Heart left ventricle (tissue), 16 donors: ENCODE results near the gene CPNE6. TPM values are rescaled to one million over a fixed set of nuclear protein-coding genes. Genes with fewer than 3 reads are reported as not detected.
"Not testable (repeated sequence)": the region's sequence is repeated elsewhere in the genome, so short reads cannot be mapped to it uniquely, and the experiment has no call there.

Experiments used
- ATAC-seq, 4 donors: fragments of 200-7000 bp; cut with Tn5 transposase; one replicate each; pipeline ENCODE4 v1.9.1; 2020 to 2022; ENCODE audit warnings: moderate library complexity in 4 of 4, mild to moderate bottlenecking in 3 of 4, moderate number of reproducible peaks in 1 of 4
- DNase-seq, 5 donors: peaks; one replicate each; pipeline ENCODE4 v3.0.0-alpha.2; 2020
- H3K27ac ChIP-seq, 12 donors: fragments of 200-600 bp; sonication (generic) in 4 of 12; one replicate each; pipeline versions ENCODE4 v1.5.0 to v1.8.0; 2016 to 2022; ENCODE audit warnings: mild to moderate bottlenecking in 2 of 12
- H3K27me3 ChIP-seq, 9 donors: fragments of 200-600 bp; sonication (generic) in 2 of 9; one replicate each; pipeline versions ENCODE4 v1.5.1 to v1.8.0; 2016 to 2022; ENCODE audit warnings: mild to moderate bottlenecking in 3 of 9
- H3K36me3 ChIP-seq, 9 donors: fragments of 200-600 bp; sonication (generic) in 2 of 9; one replicate each; pipeline versions ENCODE4 v1.5.0 to v1.8.0; 2018 to 2022; ENCODE audit warnings: mild to moderate bottlenecking in 2 of 9
- H3K4me1 ChIP-seq, 12 donors: fragments of 200-600 bp; sonication (generic) in 4 of 12; one replicate each; pipeline versions ENCODE4 v1.5.0 to v1.8.0; 2016 to 2022; ENCODE audit warnings: mild to moderate bottlenecking in 3 of 12
- H3K4me3 ChIP-seq, 12 donors: fragments of 200-600 bp; sonication (generic) in 4 of 12; one replicate each; pipeline versions ENCODE4 v1.5.0 to v1.8.0; 2017 to 2022; ENCODE audit warnings: mild to moderate bottlenecking in 9 of 12, moderate library complexity in 4 of 12
- H3K9me3 ChIP-seq, 12 donors: fragments of 200-600 bp; sonication (generic) in 4 of 12; one replicate each; pipeline versions ENCODE4 v1.5.0 to v1.8.0; 2016 to 2022; ENCODE audit warnings: mild to moderate bottlenecking in 1 of 12
- POLR2A ChIP-seq, 2 donors: fragments of 450-650 bp; IDR thresholded peaks; one replicate each; pipeline ENCODE4 v1.6.1; 2017; ENCODE audit warnings: antibody characterized with exemption in 2 of 2, mild to moderate bottlenecking in 2 of 2, moderate library complexity in 2 of 2
- WGBS, 4 donors: extraction: QIAGEN DNeasy Blood & Tissue Kit in 2 of 4; methylation state at CpG; one replicate each; pipeline versions ENCODE4 v1.1.5 to v1.1.7; 2013 to 2018; 5-methylcytosine and 5-hydroxymethylcytosine counted together
- intact Hi-C, 10 donors: fragments of 100-400 bp; cut with DNase I; formaldehyde crosslinking; loops; one replicate each; pipeline versions ENCODE4 v1.11.1 to v1.14.2; 2022
- long read RNA-seq, 3 donors: library from polyadenylated mRNA; unstranded; transcript quantifications; one replicate each; pipeline ENCODE4 v2.0.0, GENCODE V29; 2020 to 2021
- polyA plus RNA-seq, 2 donors: library from polyadenylated mRNA; stranded (reverse); fragments of 200-250 nt; gene quantifications; one replicate each; pipeline ENCODE4 v1.2.3, GENCODE V29; 2013
- total RNA-seq, 9 donors: library from RNA; depleted of rRNA in 2 of 9; stranded (reverse); fragments of >200 nt in 2 of 9; fragmentation: NEBNext Ultra II Directional in 3 of 9; extraction: Animal tissue kit (Norgen Biotek cat#: 25700) in 3 of 9; gene quantifications; one replicate each; pipeline versions ENCODE4 v1.1.0 to v1.2.4, GENCODE V29; 2016 to 2023
- TF ChIP-seq, protein P1 (sequence below), 12 donors: fragments of 200-600 bp; sonication (generic) in 4 of 12; IDR thresholded peaks; one replicate each; pipeline versions ENCODE4 v1.5.0 to v1.8.0; 2018 to 2022; ENCODE audit warnings: antibody characterized with exemption in 12 of 12, mild to moderate bottlenecking in 5 of 12
- donor health status: ischemic (EF 13 %, LVEDD 7.1; RV severe dilation, severe dysfunction).
- donor health status: healthy with polysubstance abuse.
- donor health status: DM: no; HTN: yes; CAD: no.
- donor health status: DM: no; HTN: no; CAD: no.
- donor health status: ischemic (EF 25% LVEDD 6.9; RV normal size, moderate dysfunction).
- donor health status: ischemic (EF 25% LVEDD 5.7; RV mildly dilated, moderate dysfunction).
- donor health status: healthy.
- donor health status: DM: yes; HTN: yes; CAD: no.
- donor health status: ischemic (EF 35%, LVEDD 5.7; RV mildly dilated, moderate dysfunction).
- donor health status: nonischemic (EF 11% LVEDD 7.7; RV severe dilation, severe dysfunction).
- donor health status: DM: yes; HTN: yes; CAD: no.
- donor health status: PGD.
- donor health status: ischemic (EF 29% LVEDD 5.4; RV normal size, mild dysfunction).
- donor health status: nonischemic (EF 23%, LVEDD 6.1; RV moderate dilation, normal function).

CPNE6 gene
- under 1 TPM in 3 of 9 donors, not detected in 6; 0.23 to 0.52 (median 0.25) TPM for total RNA-seq
- polyA plus RNA-seq, result not detected
- long read RNA-seq, donor 1, result 0 reads
- long read RNA-seq, donor 2, result 0 reads
- long read RNA-seq, donor 3, result 0 reads

- DNase-seq (no peak), ATAC-seq (no peak)
- WGBS, 4 donors, result 40 to 53% (median 50%) methylated on average over 15 to 19 of the region's 19 CpGs
- Histone ChIP-seq H3K36me3 (no peaks in the 10 kb centered on the region), H3K4me1 (peaks cover 0 to 6% (median 0%) of the 10 kb centered on the region in 12 donors), H3K27me3 (peaks cover 0 to 31% (median 5%) of the 10 kb centered on the region in 9 donors), H3K9me3 (no peaks in the 10 kb centered on the region), H3K27ac (no peak within 1 kb of the TSS), H3K4me3 (no peak within 1 kb of the TSS)
- TF ChIP-seq, protein P1, sequence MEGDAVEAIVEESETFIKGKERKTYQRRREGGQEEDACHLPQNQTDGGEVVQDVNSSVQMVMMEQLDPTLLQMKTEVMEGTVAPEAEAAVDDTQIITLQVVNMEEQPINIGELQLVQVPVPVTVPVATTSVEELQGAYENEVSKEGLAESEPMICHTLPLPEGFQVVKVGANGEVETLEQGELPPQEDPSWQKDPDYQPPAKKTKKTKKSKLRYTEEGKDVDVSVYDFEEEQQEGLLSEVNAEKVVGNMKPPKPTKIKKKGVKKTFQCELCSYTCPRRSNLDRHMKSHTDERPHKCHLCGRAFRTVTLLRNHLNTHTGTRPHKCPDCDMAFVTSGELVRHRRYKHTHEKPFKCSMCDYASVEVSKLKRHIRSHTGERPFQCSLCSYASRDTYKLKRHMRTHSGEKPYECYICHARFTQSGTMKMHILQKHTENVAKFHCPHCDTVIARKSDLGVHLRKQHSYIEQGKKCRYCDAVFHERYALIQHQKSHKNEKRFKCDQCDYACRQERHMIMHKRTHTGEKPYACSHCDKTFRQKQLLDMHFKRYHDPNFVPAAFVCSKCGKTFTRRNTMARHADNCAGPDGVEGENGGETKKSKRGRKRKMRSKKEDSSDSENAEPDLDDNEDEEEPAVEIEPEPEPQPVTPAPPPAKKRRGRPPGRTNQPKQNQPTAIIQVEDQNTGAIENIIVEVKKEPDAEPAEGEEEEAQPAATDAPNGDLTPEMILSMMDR (IDR thresholded peaks at IDR 0.05), result no peak
- no peak for TF ChIP-seq POLR2A (IDR thresholded peaks at IDR 0.05)
- intact Hi-C loops, result no loop called here
These were observed at the start of gene CPNE6 for GRCh38 chr14:24071144-24071697. Gene CPNE6 (plus strand): TSS chr14:24071562. CDS start chr14:24072937, 1,375 bp downstream.

- DNase-seq, H3K27me3 ChIP-seq, intact Hi-C loops, ATAC-seq, H3K9me3 ChIP-seq, H3K36me3 ChIP-seq, H3K4me3 ChIP-seq, H3K27ac ChIP-seq, H3K4me1 ChIP-seq: not testable (repeated sequence)
- 93 to 97% (median 94%) methylated on average over 3 of the region's 3 CpGs for WGBS, 4 donors
These were observed 46.4 kb upstream of the CPNE6 start for GRCh38 chr14:24024939-24025418.

DNA sequence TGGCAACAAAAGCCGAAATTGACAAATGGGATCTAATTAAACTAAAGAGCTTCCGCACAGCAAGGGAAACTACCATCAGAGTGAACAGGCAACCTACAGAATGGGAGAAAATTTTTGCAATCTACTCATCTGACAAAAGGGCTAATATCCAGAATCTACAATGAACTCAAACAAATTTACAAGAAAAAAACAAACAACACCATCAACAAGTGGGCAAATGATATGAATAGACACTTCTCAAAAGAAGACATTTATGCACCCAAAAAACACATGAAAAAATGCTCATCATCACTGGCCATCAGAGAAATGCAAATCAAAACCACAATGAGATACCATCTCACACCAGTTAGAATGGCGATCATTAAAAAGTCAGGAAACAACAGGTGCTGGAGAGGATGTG is 41.7 kb upstream of the CPNE6 start:
- intact Hi-C loops, result loop anchor here in 1 of 10 donors (5.0 kb wide), 1 partner anchor 42 kb away; the partner anchor contains the start of gene DHRS4L2

DNA sequence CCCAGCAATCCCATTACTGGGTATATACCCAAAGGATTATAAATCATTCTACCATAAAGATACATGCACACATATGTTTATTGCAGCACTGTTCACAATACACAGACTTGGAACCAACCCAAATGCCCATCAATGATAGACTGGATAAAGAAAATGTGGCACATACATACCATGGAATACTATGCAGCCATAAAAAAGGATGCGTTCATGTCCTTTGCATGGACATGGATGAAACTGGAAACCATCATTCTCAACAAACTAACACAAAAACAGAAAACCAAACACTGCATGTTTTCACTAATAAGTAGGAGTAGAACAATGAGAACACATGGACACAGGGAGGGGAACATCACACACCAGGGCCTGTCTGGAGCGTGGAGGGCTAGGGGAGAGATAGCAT is 40.0 kb upstream of the CPNE6 start:
- WGBS, 4 donors, result 85 to 93% (median 91%) methylated on average over 2 of the region's 2 CpGs
- H3K4me1 ChIP-seq, result peaks cover 0 to 13% (median 0%) of the 10 kb centered on the region in 12 donors
- not testable (repeated sequence) for DNase-seq, H3K27ac ChIP-seq, ATAC-seq, H3K36me3 ChIP-seq, H3K27me3 ChIP-seq, H3K4me3 ChIP-seq
- H3K9me3 ChIP-seq, result peaks cover 0 to 23% (median 6%) of the 10 kb centered on the region in 12 donors
- intact Hi-C loops, result loop anchor here in 1 of 10 donors (5.0 kb wide), 1 partner anchor 44 kb away; the partner anchor contains the start of gene DHRS4L2

More for the DNA sequence above, 41.7 kb upstream of the CPNE6 start:
- Histone ChIP-seq H3K9me3 (peaks cover 0 to 23% (median 6%) of the 10 kb centered on the region in 12 donors), H3K4me1 (peaks cover 0 to 13% (median 0%) of the 10 kb centered on the region in 12 donors)
- not testable (repeated sequence) for H3K27ac ChIP-seq, H3K4me3 ChIP-seq, H3K27me3 ChIP-seq, ATAC-seq, H3K36me3 ChIP-seq, DNase-seq
- WGBS, 4 donors, result 91 to 97% (median 93%) methylated on average over 2 to 3 of the region's 3 CpGs

GRCh38 chr14:24032727-24033418 is 38.5 kb upstream of the CPNE6 start:
- no peak overlapping the region for H3K27ac ChIP-seq
- peak in 1 of 4 donors; percentile 14 for ATAC-seq
- no peaks in the 10 kb centered on the region for H3K36me3 ChIP-seq
- DNase-seq, result no peak
- intact Hi-C loops, result loop anchor here in 1 of 10 donors (5.0 kb wide), 1 partner anchor 46 kb away; the partner anchor contains the start of gene DHRS4L2
- peaks cover 0 to 18% (median 3%) of the 10 kb centered on the region in 12 donors for H3K4me1 ChIP-seq
- peaks cover 0 to 23% (median 6%) of the 10 kb centered on the region in 12 donors for H3K9me3 ChIP-seq
- no peaks in the 10 kb centered on the region for H3K27me3 ChIP-seq
- TF ChIP-seq, protein P1 (IDR thresholded peaks at IDR 0.05), result no peak
- no peak for TF ChIP-seq POLR2A (IDR thresholded peaks at IDR 0.05)
- WGBS, 4 donors, result 85 to 90% (median 87%) methylated on average over 2 of the region's 2 CpGs
- no peak overlapping the region for H3K4me3 ChIP-seq

DNA sequence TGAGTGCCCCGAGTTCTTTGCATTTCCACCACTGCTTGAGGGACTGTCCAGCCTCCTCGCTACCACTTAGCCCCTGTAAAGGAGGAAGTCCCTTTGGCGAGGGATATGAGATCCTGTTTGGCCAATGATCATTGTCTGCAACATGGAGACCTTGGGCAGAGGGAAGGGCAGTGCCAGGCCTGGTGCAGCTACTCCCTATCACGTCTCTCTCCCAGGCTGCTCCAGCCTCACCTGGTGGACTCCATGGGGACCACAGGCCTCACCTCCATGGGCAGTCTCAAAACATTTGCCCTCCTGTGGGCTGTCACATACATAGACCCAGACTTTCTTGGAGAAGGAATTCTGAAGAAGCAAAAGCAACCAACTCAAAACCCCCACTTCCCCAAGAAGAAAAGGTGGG is 35.6 kb upstream of the CPNE6 start:
- 32 to 58% (median 43%) methylated on average over 2 to 4 of the region's 4 CpGs for WGBS, 4 donors
- H3K27me3 ChIP-seq, H3K36me3 ChIP-seq, DNase-seq: not testable (repeated sequence)
- H3K4me3 ChIP-seq, result peak overlapping the region; percentile 46 to 82 (median 66)
- peaks cover 0 to 18% (median 3%) of the 10 kb centered on the region in 12 donors for H3K4me1 ChIP-seq
- intact Hi-C loops, result loop anchor here in 4 of 10 donors (2.0 to 5.0 kb wide), 2 partner anchors 21 to 48 kb away; partner anchors contain the start of gene DHRS4L2 (in 2 of the 4)
- peak overlapping the region; percentile 83 to 97 (median 92) for H3K27ac ChIP-seq
- peak in 3 of 4 donors; percentile 12 to 31 (median 14) for ATAC-seq
- peaks cover 0 to 23% (median 6%) of the 10 kb centered on the region in 12 donors for H3K9me3 ChIP-seq
